GM19463 (cell line): Measurements from ENCODE around the gene AP1AR.
"Not testable (repeated sequence)": the region's sequence is repeated elsewhere in the genome, so short reads cannot be mapped to it uniquely, and the experiment has no call there.

Experiments
- ATAC-seq: cut with Tn5 transposase; IDR thresholded peaks from one replicate; pipeline ENCODE4 v1.9.1; 2021; ENCODE audit warnings: mild to moderate bottlenecking, moderate library complexity; ENCODE audit not compliant: unreplicated experiment

AP1AR gene

DNA sequence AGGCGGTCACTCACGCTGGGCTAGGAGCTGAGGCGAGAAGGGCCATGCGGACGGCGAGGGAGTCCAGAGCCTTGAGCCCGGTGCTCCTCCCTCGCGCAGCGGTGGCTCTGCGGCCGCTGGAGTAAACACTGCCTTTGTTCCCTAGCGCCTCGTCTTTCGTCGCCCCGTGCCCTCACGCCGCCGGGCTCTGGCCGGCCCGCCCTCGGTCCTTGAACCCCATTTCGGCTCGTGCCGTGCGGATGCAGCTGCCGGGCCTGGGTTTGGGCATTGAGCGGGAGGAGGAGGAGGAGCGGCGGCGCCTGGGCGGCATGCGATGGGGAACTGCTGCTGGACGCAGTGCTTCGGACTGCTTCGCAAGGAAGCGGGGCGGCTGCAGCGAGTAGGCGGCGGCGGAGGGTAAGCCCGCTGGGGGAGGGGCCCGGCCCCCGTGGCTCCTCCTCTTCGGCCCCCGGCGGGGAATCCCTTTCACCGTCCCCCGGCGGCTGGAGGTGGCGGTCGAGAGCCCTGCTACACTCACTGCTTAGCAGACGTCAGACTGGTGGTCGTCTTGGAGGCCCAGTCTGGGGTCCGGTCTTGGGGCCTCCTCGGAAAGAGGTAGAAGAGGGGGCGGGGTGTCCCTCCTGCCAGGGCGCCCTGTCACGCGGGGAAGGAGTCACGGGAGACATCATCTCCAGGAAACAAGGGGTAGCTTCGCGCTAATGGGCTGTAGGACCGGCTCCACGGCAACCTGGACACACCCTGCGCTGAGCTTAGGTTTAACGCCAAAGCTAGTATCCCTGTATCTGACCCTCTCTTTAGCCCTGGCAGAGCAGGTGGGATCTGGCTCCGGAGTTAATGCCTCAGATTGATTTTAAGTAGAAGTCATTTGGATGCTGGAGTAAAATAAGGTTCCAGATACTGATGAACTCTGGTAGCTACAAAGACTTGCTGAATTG lies at the start of gene AP1AR:
Gene AP1AR, plus strand, starts transcription at position 9 of the 935 bp plus-strand sequence. Its CDS starts 305 bp downstream, at position 314.
- peak; percentile 55 for ATAC-seq

- ATAC-seq: no peak
These were observed 49.0 kb upstream of the AP1AR start for GRCh38 chr4:112182604-112183003.

- ATAC-seq: no peak
These were observed 48.3 kb upstream of the AP1AR start for GRCh38 chr4:112183252-112183651.

GRCh38 chr4:112184438-112184837 lies 47.1 kb upstream of the AP1AR start:
- no peak for ATAC-seq

GRCh38 chr4:112185334-112185733 lies 46.3 kb upstream of the AP1AR start:
- ATAC-seq: peak; percentile 74

DNA sequence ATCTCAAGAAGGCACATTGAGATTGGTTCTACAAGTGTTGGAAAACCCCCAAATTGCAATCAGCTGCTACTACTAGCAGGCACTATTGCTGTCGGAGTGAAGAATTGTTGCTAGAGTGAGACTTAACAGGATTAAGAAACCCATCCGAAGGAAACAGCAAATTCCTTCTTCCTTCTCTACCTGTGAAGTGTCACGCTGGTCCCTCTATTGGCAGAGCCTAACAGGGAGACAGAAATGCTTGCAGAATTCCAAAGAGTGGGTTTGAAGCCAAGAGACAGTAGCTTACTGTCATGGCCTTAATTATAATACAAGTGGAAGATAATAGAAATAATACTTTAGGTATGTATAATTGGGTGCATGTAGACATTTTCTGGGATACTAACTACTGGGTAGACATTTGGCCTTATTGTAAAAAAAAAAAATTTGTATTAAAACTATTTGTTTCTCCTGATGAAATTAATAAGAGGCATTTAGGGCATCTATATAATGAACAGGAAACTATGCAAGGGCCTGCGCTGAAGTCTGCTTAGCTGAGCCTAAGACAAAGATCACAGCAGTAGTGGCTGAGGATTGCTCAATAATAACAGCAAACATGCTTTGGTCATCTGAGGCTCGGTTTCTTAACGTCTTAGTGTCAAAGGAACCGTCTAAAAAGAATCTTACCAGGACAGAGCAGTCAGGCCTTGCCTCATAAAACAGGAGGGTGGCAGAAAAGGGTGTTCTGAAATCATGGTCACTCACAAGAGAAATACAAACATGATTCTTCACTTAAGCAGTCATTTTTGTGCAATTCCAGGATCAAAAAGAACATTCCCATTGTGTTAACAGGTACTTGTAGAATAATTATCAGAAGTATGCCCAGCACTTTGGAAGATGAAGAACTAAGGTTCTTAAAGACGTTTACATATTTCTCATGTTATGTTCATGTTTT lies 45.6 kb upstream of the AP1AR start:
- ATAC-seq: no peak

DNA sequence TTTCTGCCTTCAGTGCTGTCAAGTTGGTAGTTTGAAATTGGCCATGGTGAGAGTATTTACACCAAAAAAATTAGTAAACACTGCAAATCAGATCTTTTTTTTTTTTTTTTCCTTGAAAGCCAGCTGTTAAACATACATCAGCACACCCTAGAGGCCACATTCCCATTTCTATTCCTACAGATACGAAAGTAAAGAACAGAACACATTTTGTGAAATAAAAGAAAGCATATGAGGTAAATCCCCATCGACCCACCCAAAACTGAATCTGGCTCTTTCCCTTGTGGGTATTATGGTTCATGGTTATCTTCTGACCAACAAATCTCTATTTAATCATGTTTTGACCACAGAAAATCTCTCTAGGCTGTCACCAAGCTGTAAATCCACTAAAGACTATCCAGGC lies 41.8 kb upstream of the AP1AR start:
- no peak for ATAC-seq

DNA sequence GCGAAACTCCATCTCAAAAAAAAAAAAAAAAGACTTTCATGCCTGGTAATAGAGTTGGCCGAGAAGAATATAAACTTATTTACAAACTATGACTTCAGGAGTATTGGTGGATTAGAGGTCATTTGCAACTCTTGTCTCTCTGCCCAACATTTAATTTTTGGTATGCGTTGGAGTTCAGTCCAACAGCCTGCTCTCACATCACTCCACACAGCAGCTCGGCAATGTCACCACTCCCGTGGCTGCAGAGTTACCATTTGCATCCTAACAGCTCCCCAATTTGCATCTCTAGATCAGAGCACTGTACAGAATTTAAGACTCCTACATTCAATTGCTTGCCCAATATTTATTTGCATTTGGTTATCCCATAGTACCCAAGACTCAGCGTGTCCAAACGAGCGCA lies 40.9 kb upstream of the AP1AR start:
- no peak for ATAC-seq

- ATAC-seq: no peak
These were observed 35.1 kb upstream of the AP1AR start for GRCh38 chr4:112196461-112196860.

DNA sequence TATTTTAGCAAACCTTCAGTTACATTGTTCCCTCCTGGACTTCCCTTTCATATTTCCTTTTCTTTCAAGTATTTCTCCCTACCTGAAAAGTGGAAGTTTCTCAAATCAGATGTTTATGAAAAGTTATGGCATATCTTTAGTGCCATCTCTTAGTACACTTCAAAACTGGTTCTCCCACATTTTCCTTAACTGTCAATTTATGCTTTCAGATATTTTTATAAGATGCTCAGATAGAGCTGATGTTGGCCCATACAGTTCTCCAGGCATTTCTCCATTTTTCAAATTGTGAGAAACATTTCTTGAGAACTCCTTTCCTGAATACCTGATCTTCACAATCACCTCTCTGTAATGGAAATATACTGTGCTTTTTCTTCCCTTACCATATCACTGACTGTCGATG lies 32.5 kb upstream of the AP1AR start:
- peak; percentile 7 for ATAC-seq

DNA sequence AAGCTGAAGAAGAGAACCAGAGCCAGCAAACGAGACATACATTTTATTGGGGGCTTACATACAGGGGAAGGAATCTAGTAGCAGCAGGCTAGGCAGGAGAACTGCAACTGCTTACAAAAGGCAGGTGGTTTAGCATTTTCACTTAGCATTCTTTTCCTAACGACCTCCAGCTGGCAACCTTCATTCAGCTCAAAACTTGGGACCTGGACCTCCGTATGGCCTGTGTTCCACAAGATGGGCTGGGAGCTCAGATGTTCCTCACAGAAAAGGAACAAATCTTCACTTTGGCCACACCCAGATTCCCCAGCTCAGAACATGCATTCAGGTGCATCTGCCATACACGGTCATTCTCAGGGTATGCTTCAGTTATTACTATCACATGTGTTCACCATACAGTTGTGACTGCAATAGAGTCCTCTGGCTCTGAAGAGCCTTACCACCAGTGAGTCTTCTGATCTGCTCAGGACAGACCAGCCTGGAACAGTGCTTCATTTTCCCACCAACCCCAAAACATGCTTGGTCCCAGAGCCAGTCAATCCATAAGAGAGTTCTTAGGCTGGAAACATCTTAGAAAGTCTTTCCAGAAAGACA lies 29.6 kb upstream of the AP1AR start:
- peak; percentile 38 for ATAC-seq

GRCh38 chr4:112203593-112203992 lies 28.0 kb upstream of the AP1AR start:
- ATAC-seq: no peak

GRCh38 chr4:112206431-112206830 lies 25.2 kb upstream of the AP1AR start:
- ATAC-seq: peak; percentile 38

- ATAC-seq: not testable (repeated sequence)
These were observed 23.2 kb upstream of the AP1AR start for GRCh38 chr4:112208137-112209095.

DNA sequence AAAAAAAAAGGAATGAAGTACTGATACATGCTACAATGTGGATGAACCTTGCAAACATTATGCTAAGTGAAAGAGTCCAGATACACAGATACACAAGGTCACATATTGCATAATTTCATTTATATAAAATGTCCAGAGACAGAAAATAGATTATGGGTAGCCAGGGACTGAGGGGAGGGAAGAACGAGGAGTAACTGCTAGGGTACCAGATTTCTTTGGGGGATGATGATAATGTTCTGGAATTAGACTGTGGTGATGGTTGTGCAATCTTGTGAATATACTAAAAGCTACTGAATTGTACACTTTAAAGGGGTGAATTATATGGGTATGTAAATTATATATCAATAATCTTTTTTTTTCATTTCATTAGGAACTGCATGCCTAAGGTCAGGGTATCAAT lies 20.8 kb upstream of the AP1AR start:
- no peak for ATAC-seq

DNA sequence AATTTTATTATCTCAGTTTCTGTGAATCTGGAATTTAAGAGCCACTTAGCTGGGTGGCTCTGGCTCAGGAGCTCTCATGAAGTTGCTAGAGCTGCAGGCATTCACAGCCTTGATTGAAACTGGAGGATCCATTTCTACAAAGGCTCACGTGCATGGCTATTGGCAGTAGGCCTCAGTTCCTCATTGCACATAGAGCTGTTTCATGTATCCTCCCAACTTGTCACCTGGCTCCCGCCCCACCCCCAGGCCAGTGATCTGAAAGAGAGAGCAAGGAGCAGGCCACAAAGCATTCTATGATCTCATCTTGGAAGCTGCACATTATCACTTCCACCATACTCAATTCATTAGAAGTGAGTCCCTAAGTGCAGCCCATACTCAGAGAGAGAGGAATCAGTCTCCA lies 18.5 kb upstream of the AP1AR start:
- peak; percentile 51 for ATAC-seq

GRCh38 chr4:112213856-112214255 lies 17.7 kb upstream of the AP1AR start:
- ATAC-seq: no peak

- ATAC-seq: peak; percentile 65
These were observed 17.0 kb upstream of the AP1AR start for GRCh38 chr4:112214390-112215264.

- no peak for ATAC-seq
These were observed 11.7 kb upstream of the AP1AR start for GRCh38 chr4:112219826-112220366.
